Testis (tissue), 2 donors: ENCODE data around the gene TP73.

Source experiments
- POLR2A ChIP-seq: fragments of 450-650 bp; IDR thresholded peaks from one replicate; pipeline ENCODE4 v1.6.1; 2017; ENCODE audit warnings: antibody characterized with exemption, mild to moderate bottlenecking, moderate library complexity
- TF ChIP-seq, protein P1 (sequence below), 3 experiments: fragments of 450-650 bp in 2 of 3; fragments of 200-600 bp in 1 of 3; sonication (generic) in 1 of 3; IDR thresholded peaks; one replicate each; pipeline ENCODE4 v1.5.1; 2016 to 2019; ENCODE audit warnings: antibody characterized with exemption in 3 of 3, mild to moderate bottlenecking in 2 of 3, moderate library complexity in 1 of 3

DNA sequence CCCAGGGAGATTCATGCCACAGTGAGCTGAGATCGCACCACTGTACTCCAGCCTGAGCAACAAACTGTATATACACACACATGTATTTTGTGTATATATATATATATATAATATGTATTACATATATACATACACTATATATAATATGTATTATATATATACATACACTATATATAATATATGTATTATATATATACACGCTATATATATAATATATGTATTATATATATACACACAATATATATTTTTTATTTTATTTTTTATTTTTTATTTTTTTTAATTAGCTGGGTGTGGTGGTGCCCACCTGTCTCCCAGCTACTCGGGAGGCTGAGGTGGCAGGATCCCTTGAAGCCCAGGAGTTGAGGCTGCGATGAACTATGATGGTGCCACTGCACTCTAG is 9.3 kb downstream of the TP73 start:
- TF ChIP-seq, protein P1, sequence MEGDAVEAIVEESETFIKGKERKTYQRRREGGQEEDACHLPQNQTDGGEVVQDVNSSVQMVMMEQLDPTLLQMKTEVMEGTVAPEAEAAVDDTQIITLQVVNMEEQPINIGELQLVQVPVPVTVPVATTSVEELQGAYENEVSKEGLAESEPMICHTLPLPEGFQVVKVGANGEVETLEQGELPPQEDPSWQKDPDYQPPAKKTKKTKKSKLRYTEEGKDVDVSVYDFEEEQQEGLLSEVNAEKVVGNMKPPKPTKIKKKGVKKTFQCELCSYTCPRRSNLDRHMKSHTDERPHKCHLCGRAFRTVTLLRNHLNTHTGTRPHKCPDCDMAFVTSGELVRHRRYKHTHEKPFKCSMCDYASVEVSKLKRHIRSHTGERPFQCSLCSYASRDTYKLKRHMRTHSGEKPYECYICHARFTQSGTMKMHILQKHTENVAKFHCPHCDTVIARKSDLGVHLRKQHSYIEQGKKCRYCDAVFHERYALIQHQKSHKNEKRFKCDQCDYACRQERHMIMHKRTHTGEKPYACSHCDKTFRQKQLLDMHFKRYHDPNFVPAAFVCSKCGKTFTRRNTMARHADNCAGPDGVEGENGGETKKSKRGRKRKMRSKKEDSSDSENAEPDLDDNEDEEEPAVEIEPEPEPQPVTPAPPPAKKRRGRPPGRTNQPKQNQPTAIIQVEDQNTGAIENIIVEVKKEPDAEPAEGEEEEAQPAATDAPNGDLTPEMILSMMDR (IDR thresholded peaks at IDR 0.05) = no peak
- no peak for TF ChIP-seq POLR2A
